Natural killer cell (primary cell): ENCODE results near the gene KCNMB3. TPM values are rescaled to one million over a fixed set of nuclear protein-coding genes. Genes with fewer than 3 reads are reported as not detected.
"Not testable (repeated sequence)": the region's sequence is repeated elsewhere in the genome, so short reads cannot be mapped to it uniquely, and the experiment has no call there.

Experiments used
- ATAC-seq, 3 donors: fragments of 150-1000 bp in 2 of 3; fragments of 200-7000 bp in 1 of 3; cut with Tn5 transposase; 1 replicate in 1 of 3; 2 replicates in 2 of 3; pipeline ENCODE4 v1.10.0; 2021; ENCODE audit warnings: mild to moderate bottlenecking in 2 of 3, moderate library complexity in 2 of 3
- DNase-seq, 2 donors: peaks; one replicate each; pipeline versions ENCODE4 v3.0.0 to v3.0.0-alpha.2; 2013 to 2021; ENCODE audit warnings: mixed read lengths in 1 of 2
- H3K27ac ChIP-seq: one replicate; pipeline ENCODE4 v1.5.1; 2013; ENCODE audit warnings: mild to moderate bottlenecking, low read length
- H3K27me3 ChIP-seq: one replicate; pipeline ENCODE4 v1.6.1; 2013; ENCODE audit warnings: low read length; ENCODE audit not compliant: control insufficient read depth, insufficient read depth
- H3K36me3 ChIP-seq: one replicate; pipeline ENCODE4 v1.6.1; 2013; ENCODE audit warnings: low read length; ENCODE audit not compliant: control insufficient read depth, insufficient read depth
- H3K4me1 ChIP-seq: one replicate; pipeline ENCODE4 v1.6.1; 2013; ENCODE audit warnings: low read length; ENCODE audit not compliant: control insufficient read depth, insufficient read depth
- H3K4me3 ChIP-seq: one replicate; pipeline ENCODE4 v1.5.1; 2013; ENCODE audit warnings: low read length
- H3K9me3 ChIP-seq: one replicate; pipeline ENCODE4 v1.6.1; 2013; ENCODE audit warnings: low read length; ENCODE audit not compliant: control insufficient read depth, insufficient read depth
- H3K27ac Mint-ChIP-seq, 2 donors: one replicate each; pipeline ENCODE4 v1.8.0; 2022; ENCODE audit warnings: mild to moderate bottlenecking in 2 of 2, mixed read lengths in 2 of 2, moderate library complexity in 1 of 2
- H3K27me3 Mint-ChIP-seq, 2 donors: one replicate each; pipeline ENCODE4 v1.8.0; 2022; ENCODE audit warnings: low read depth in 2 of 2, mixed read lengths in 2 of 2
- H3K36me3 Mint-ChIP-seq: one replicate; pipeline ENCODE4 v1.8.0; 2022; ENCODE audit warnings: mixed read lengths
- H3K4me1 Mint-ChIP-seq, 2 donors: one replicate each; pipeline ENCODE4 v1.8.0; 2022; ENCODE audit warnings: mixed read lengths in 2 of 2
- H3K4me3 Mint-ChIP-seq: one replicate; pipeline ENCODE4 v1.8.0; 2022; ENCODE audit warnings: mild to moderate bottlenecking, moderate library complexity, mixed read lengths
- H3K9me3 Mint-ChIP-seq, 2 donors: one replicate each; pipeline ENCODE4 v1.8.0; 2022; ENCODE audit warnings: mixed read lengths in 2 of 2
- CTCF ChIP-seq: fragments of 200-600 bp; IDR thresholded peaks from one replicate; pipeline ENCODE4 v1.8.0; 2022; ENCODE audit warnings: antibody characterized with exemption
- WGBS: methylation state at CpG from one replicate; pipeline ENCODE4 v1.1.7; 2013; ENCODE audit warnings: missing lambda C conversion rate; ENCODE audit not compliant: insufficient coverage; 5-methylcytosine and 5-hydroxymethylcytosine counted together
- intact Hi-C: fragments of 100-400 bp; cut with micrococcal nuclease; formaldehyde crosslinking; loops from one replicate; pipeline ENCODE4 v1.14.2; 2022
- total RNA-seq, 4 donors: library from RNA; stranded (reverse); fragments of 120-200 nt in 1 of 4; gene quantifications; one replicate each; pipeline versions ENCODE4 v1.2.3 to v1.2.4, GENCODE V29; 2013 to 2022

The KCNMB3 gene
- total RNA-seq, 3 donors from 2014 or later (not counting 1 experiment from before 2014, with no cell fraction given): 1.3 to 1.8 (median 1.4) TPM

GRCh38 chr3:179263134-179263533 lies 12.2 kb upstream of the KCNMB3 start:
- Histone ChIP-seq H3K9me3 (peaks cover 4% of the 10 kb centered on the region), H3K4me3 (no peak overlapping the region), H3K4me1 (peaks cover 9% of the 10 kb centered on the region), H3K27ac (no peak overlapping the region), H3K27me3 (no peaks in the 10 kb centered on the region), H3K36me3 (no peaks in the 10 kb centered on the region)
- intact Hi-C loops: no loop called here
- H3K36me3 Mint-ChIP-seq: no peaks in the 10 kb centered on the region
- H3K4me1 Mint-ChIP-seq: peaks cover 7 to 13% of the 10 kb centered on the region in 2 donors
- DNase-seq: no peak
- no peak overlapping the region for H3K4me3 Mint-ChIP-seq
- WGBS: 99% methylated on average over 20 of the region's 29 CpGs
- no peak for ATAC-seq
- peaks cover 3 to 5% of the 10 kb centered on the region in 2 donors for H3K27me3 Mint-ChIP-seq
- TF ChIP-seq CTCF: no peak
- H3K27ac Mint-ChIP-seq: no peak overlapping the region
- peaks cover 7 to 14% of the 10 kb centered on the region in 2 donors for H3K9me3 Mint-ChIP-seq

- H3K27me3 Mint-ChIP-seq: peaks cover 0 to 4% of the 10 kb centered on the region in 2 donors
- peak; percentile 95 to 99 (median 98) for ATAC-seq
- Histone ChIP-seq H3K36me3 (no peaks in the 10 kb centered on the region), H3K4me3 (peak overlapping the region; percentile 50), H3K27me3 (no peaks in the 10 kb centered on the region), H3K4me1 (peaks cover 9% of the 10 kb centered on the region), H3K9me3 (peaks cover 4% of the 10 kb centered on the region), H3K27ac (no peak overlapping the region)
- peak; percentile 64 to 78 for DNase-seq
- H3K4me3 Mint-ChIP-seq: peak overlapping the region; percentile 80
- H3K27ac Mint-ChIP-seq: peak overlapping the region in 1 of 2 donors; percentile 27
- intact Hi-C loops: loop anchor here (1.0 kb wide), 1 partner anchor 114 kb away; no protein-coding TSS in a partner anchor
- 13% methylated on average over 67 of the region's 71 CpGs for WGBS
- H3K36me3 Mint-ChIP-seq: no peaks in the 10 kb centered on the region
- H3K9me3 Mint-ChIP-seq: peaks cover 7 to 17% of the 10 kb centered on the region in 2 donors
- TF ChIP-seq CTCF: no peak
- peaks cover 7 to 13% of the 10 kb centered on the region in 2 donors for H3K4me1 Mint-ChIP-seq
These were observed 10.2 kb upstream of the KCNMB3 start for GRCh38 chr3:179260949-179261765.

- DNase-seq, H3K27me3 Mint-ChIP-seq, ATAC-seq, H3K36me3 Mint-ChIP-seq, H3K27me3 ChIP-seq, H3K36me3 ChIP-seq, H3K4me3 ChIP-seq, intact Hi-C loops, H3K9me3 ChIP-seq, H3K4me1 ChIP-seq, H3K27ac ChIP-seq: not testable (repeated sequence)
- peaks cover 7 to 20% of the 10 kb centered on the region in 2 donors for H3K4me1 Mint-ChIP-seq
- peak overlapping the region in 1 of 2 donors; percentile 27 for H3K27ac Mint-ChIP-seq
- H3K9me3 Mint-ChIP-seq: peaks cover 7 to 19% of the 10 kb centered on the region in 2 donors
- WGBS: 96% methylated on average over 8 of the region's 9 CpGs
- H3K4me3 Mint-ChIP-seq: peak overlapping the region; percentile 80
These were observed 9.2 kb upstream of the KCNMB3 start for GRCh38 chr3:179259959-179260756.

- H3K27ac Mint-ChIP-seq: peak overlapping the region in 1 of 2 donors; percentile 22
- ATAC-seq: no peak
- no peak for TF ChIP-seq CTCF
- Histone ChIP-seq H3K4me3 (no peak overlapping the region), H3K36me3 (no peaks in the 10 kb centered on the region), H3K4me1 (peaks cover 9% of the 10 kb centered on the region), H3K9me3 (peaks cover 4% of the 10 kb centered on the region), H3K27ac (no peak overlapping the region), H3K27me3 (no peaks in the 10 kb centered on the region)
- H3K4me3 Mint-ChIP-seq: no peak overlapping the region
- WGBS: 95% methylated on average over 5 of the region's 5 CpGs
- DNase-seq: no peak
- H3K4me1 Mint-ChIP-seq: peaks cover 7 to 20% of the 10 kb centered on the region in 2 donors
- intact Hi-C loops: no loop called here
- no peaks in the 10 kb centered on the region for H3K27me3 Mint-ChIP-seq
- H3K36me3 Mint-ChIP-seq: peaks cover 5% of the 10 kb centered on the region
- peaks cover 7 to 19% of the 10 kb centered on the region in 2 donors for H3K9me3 Mint-ChIP-seq
These were observed 7.9 kb upstream of the KCNMB3 start for GRCh38 chr3:179258820-179259219.

GRCh38 chr3:179257742-179258141 lies 6.8 kb upstream of the KCNMB3 start:
- Mint-ChIP-seq H3K4me1 (peaks cover 7 to 20% of the 10 kb centered on the region in 2 donors), H3K9me3 (peaks cover 7 to 19% of the 10 kb centered on the region in 2 donors)
- H3K4me3 ChIP-seq, intact Hi-C loops, H3K36me3 ChIP-seq, H3K4me1 ChIP-seq, H3K9me3 ChIP-seq, ATAC-seq, H3K27ac ChIP-seq, H3K27me3 Mint-ChIP-seq, H3K36me3 Mint-ChIP-seq, DNase-seq, H3K4me3 Mint-ChIP-seq, H3K27me3 ChIP-seq, H3K27ac Mint-ChIP-seq: not testable (repeated sequence)
- 97% methylated on average over 11 of the region's 11 CpGs for WGBS
